ENCODE measurements around the gene SH3RF3. TPM values are rescaled to one million over a fixed set of nuclear protein-coding genes. Genes with fewer than 3 reads are reported as not detected.

Gene SH3RF3
- polyA plus RNA-seq, 1 donor (not counting 4 experiments of a cell fraction or from before 2014, with no cell fraction given) = 0.08 TPM

DNA sequence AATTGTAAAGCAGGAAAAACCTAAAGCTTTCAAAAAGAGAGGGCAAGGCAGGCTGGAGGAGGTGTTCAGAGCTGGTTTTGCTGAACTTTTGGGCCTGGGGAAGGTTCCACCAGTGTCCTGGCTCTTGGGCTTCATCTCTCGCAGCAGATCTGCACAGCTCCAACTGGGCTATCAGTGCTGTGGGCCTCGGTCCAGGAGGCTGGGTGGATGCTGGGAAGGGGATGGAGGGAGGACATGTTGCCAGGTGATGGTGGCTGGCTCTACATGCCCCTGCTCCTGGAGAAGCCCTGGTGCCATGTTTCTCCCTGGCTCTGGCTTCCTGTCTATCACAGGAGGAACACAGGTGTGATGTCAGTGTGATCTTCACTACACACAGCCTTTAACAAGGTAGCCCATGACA lies 187.1 kb downstream of the SH3RF3 start:
- Histone ChIP-seq H4K20me1 (ENCODE audit: control insufficient read depth, extremely low read depth, insufficient read depth, low read length) (no peaks in the 10 kb centered on the region), H3K9me1 (ENCODE audit: control insufficient read depth, extremely low read depth, insufficient read depth, low read length) (no peaks in the 10 kb centered on the region), H3K79me2 (ENCODE audit: control insufficient read depth, insufficient read depth, low read length) (no peaks in the 10 kb centered on the region), H3K9me3 (ENCODE audit: control insufficient read depth, low read depth, low read length) (no peaks in the 10 kb centered on the region), H2AFZ (ENCODE audit: control insufficient read depth, low read length) (no peak overlapping the region), H3K27ac (ENCODE audit: control insufficient read depth, insufficient read depth, low read length) (no peak overlapping the region), H3K36me3 (ENCODE audit: control insufficient read depth in 2 of 2, extremely low read depth in 1 of 2, insufficient read depth in 2 of 2, low read length in 2 of 2) (no peaks in the 10 kb centered on the region), H3K4me3 (ENCODE audit: control insufficient read depth in 2 of 3, extremely low read depth in 1 of 3, insufficient read depth in 2 of 3, low read depth in 1 of 3, low read length in 3 of 3) (no peak overlapping the region), H3K4me1 (ENCODE audit: control insufficient read depth, extremely low read depth, insufficient read depth, low read length) (peaks cover 7% of the 10 kb centered on the region), H3K27me3 (ENCODE audit: control insufficient read depth, extremely low read depth, insufficient read depth, low read length) (peaks cover 47% of the 10 kb centered on the region), H3K9ac (ENCODE audit: control insufficient read depth, extremely low read depth, insufficient read depth, low read length) (no peak overlapping the region), H3K4me2 (ENCODE audit: control insufficient read depth, extremely low read depth, insufficient read depth, low read depth, low read length) (no peak overlapping the region)
- dilution Hi-C loops (cut with MboI; ENCODE audit: extremely low pct_ligation_motif_present, low sequenced_read_pairs) = no loop called here
- FAIRE-seq = no peak
- TF ChIP-seq CTCF (optimal IDR thresholded peaks at IDR 0.05 in 1 of 3, IDR thresholded peaks at IDR 0.05 in 1 of 3, conservative IDR thresholded peaks at IDR 0.05 in 1 of 3; ENCODE audit: extremely low read depth in 1 of 3, insufficient read depth in 2 of 3, low read length in 3 of 3) (no peak), EZH2 (IDR thresholded peaks at IDR 0.05; ENCODE audit: low read length) (no peak)
- DNase-seq (ENCODE audit: low read depth, low spot score) = no peak

GRCh38 chr2:109317471-109318095 lies 188.6 kb downstream of the SH3RF3 start:
- Histone ChIP-seq H3K4me3 (ENCODE audit: control insufficient read depth in 2 of 3, extremely low read depth in 1 of 3, insufficient read depth in 2 of 3, low read depth in 1 of 3, low read length in 3 of 3) (no peak overlapping the region), H3K4me2 (ENCODE audit: control insufficient read depth, extremely low read depth, insufficient read depth, low read depth, low read length) (no peak overlapping the region), H3K4me1 (ENCODE audit: control insufficient read depth, extremely low read depth, insufficient read depth, low read length) (peaks cover 18% of the 10 kb centered on the region), H4K20me1 (ENCODE audit: control insufficient read depth, extremely low read depth, insufficient read depth, low read length) (no peaks in the 10 kb centered on the region), H3K27ac (ENCODE audit: control insufficient read depth, insufficient read depth, low read length) (no peak overlapping the region), H2AFZ (ENCODE audit: control insufficient read depth, low read length) (no peak overlapping the region), H3K9ac (ENCODE audit: control insufficient read depth, extremely low read depth, insufficient read depth, low read length) (no peak overlapping the region), H3K79me2 (ENCODE audit: control insufficient read depth, insufficient read depth, low read length) (no peaks in the 10 kb centered on the region), H3K9me1 (ENCODE audit: control insufficient read depth, extremely low read depth, insufficient read depth, low read length) (no peaks in the 10 kb centered on the region), H3K9me3 (ENCODE audit: control insufficient read depth, low read depth, low read length) (no peaks in the 10 kb centered on the region), H3K27me3 (ENCODE audit: control insufficient read depth, extremely low read depth, insufficient read depth, low read length) (peaks cover 47% of the 10 kb centered on the region), H3K36me3 (ENCODE audit: control insufficient read depth in 2 of 2, extremely low read depth in 1 of 2, insufficient read depth in 2 of 2, low read length in 2 of 2) (no peaks in the 10 kb centered on the region)
- dilution Hi-C loops (cut with MboI; ENCODE audit: extremely low pct_ligation_motif_present, low sequenced_read_pairs) = no loop called here
- TF ChIP-seq CTCF (optimal IDR thresholded peaks at IDR 0.05 in 1 of 3, IDR thresholded peaks at IDR 0.05 in 1 of 3, conservative IDR thresholded peaks at IDR 0.05 in 1 of 3; ENCODE audit: extremely low read depth in 1 of 3, insufficient read depth in 2 of 3, low read length in 3 of 3) (no peak), EZH2 (IDR thresholded peaks at IDR 0.05; ENCODE audit: low read length) (no peak)
- DNase-seq (ENCODE audit: low read depth, low spot score) = no peak
- FAIRE-seq = no peak

Data from keratinocyte (primary cell).